Right kidney (tissue), 1 donor: ENCODE results near the gene GABRR1.

ENCODE experiments used
- DNase-seq: peaks from one replicate; pipeline ENCODE4 v3.0.0-alpha.2; 2016

Gene GABRR1

DNA sequence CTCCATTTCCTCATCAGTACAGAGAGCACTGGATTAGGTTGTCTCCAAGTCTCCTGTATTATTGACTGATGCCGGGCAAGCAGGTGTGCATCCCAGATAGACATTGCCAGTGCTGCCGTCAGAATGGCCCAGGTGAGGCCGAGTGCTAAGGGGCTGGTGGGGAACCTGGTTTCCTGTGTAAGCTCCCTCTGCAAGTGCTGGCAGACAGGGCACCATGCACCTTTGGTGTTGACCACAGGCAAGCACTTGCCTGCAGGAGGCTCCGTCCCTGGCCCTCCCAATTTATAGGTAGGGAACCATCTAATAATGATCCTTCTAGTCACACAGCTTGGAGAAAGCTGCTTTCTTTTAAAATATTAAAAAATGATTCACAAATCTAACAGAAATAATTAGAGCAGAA lies 747 bp downstream of the GABRR1 start:
- no peak for DNase-seq

DNA sequence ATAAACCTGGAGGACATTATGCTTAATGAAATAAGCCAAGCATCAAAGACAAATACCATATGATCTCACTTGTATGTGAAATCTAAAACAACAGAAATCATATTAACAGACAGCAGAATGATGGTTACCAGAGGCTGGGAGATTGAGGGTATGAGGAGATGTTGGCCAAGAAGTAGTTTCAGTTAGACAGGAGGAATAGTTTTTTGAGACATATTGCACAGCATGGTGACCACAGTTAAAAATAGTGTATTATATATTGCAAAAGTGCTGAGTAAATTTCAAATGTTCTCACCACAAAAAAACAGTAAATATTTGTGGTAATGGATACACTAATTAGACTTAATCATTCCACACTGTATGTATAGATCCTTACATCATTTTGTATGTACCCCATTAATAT lies 1.8 kb downstream of the GABRR1 start:
- no peak for DNase-seq

DNA sequence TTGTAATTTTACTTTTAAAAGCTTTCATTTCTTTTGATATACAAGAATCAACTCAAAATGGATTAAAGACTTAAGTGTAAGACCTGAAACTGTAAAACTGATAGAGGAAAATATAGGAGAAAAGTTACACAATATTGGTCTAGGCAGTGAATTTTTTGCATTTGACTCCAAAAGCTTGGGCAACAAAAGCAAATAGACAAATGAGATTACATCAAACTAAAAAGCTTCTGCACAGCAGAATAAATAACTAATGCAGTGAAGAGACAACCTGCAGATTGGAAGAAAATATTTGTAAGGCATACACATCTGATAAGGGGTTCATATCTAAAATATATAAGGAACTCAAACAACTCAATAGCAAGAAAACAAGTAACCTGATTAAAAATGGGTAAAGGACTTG lies 3.0 kb downstream of the GABRR1 start:
- DNase-seq, result no peak

GRCh38 chr6:89212472-89212871 lies 4.7 kb downstream of the GABRR1 start:
- DNase-seq, result no peak

- no peak for DNase-seq
These were observed 7.7 kb downstream of the GABRR1 start for GRCh38 chr6:89209457-89209856.

DNA sequence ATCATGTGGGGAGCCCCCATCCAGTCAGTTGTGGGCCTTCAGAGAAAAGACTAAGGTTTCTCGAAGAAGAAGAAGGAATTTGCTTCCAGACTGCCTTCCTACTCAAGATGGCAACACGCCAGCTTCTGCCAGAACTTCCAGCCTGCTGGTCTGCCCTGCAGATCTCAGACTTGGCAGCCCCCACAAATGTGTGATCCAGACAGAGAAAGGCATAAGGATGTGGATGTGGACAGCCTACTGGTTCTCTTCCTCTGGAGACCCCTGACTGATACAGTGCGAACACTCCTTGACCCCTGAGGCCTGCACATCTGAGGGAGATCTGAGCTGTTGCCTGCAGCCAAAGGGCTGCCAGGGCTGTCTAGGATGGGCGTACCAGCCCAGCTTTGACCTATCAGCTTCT lies 8.6 kb downstream of the GABRR1 start:
- DNase-seq, result no peak

DNA sequence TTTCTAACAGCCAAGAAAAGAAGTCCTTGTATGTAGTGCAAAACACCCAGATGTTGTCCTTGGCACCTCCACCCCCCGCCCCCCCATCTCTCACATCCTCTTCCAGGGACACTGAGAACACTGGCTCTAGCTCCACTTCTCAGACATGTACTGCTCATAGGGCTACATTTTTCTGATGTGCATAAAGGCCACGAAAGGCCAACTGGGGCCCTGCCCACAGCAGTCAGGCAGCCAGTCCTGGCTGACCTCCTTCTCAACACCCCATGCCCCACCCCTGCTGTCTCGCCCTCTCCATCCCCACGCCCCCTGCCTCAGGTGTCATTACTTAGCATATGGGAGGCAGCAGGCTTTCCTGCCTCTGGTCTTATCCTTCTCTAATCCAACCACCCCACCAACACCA lies 11.3 kb downstream of the GABRR1 start:
- DNase-seq, result no peak

- no peak for DNase-seq
These were observed 13.1 kb downstream of the GABRR1 start for GRCh38 chr6:89204096-89204495.

DNA sequence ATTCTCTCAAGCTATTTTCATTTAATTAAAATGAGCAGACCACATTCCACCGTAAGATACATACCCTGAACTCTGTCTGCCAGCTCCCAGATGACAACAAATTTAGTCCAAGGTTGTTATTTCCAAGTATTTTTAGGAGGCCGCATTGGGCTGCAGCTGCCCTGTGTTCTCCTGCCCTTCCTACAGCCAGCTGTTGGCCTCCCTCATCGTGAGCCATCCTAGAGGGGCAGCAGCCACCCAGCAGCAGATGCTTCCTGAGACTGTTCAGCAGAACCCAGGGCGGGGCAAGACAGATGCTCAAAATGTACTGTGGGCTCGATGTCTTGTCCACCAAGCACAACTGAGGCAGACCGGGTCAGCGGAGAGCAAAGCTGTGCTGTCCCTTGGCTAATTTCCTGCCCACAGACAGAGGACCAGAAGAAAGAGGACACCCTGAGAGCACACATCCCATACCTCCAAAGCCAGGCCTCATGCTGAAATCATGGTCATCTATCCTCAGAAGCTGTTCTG lies 16.4 kb downstream of the GABRR1 start:
- DNase-seq, result no peak

DNA sequence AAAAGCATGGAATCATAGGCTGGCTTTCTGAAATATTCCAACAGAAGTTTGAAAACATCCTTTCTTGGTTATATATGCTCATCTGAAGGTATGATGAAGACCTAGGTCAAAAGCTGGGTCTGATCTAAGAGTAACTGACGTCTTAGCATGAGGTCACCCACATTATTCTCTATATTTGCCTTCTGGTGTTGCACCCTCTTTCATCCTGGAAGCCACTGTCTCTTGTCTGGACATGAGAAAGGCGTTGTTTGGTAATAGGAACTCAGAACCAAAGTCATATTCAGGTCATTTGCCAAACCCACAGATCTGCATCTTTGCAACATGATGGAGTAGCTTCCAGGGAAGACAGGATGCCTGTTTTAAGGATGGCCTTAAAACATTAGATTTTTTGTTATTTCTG lies 17.6 kb downstream of the GABRR1 start:
- no peak for DNase-seq

- no peak for DNase-seq
These were observed 18.9 kb downstream of the GABRR1 start for GRCh38 chr6:89198235-89198634.

DNA sequence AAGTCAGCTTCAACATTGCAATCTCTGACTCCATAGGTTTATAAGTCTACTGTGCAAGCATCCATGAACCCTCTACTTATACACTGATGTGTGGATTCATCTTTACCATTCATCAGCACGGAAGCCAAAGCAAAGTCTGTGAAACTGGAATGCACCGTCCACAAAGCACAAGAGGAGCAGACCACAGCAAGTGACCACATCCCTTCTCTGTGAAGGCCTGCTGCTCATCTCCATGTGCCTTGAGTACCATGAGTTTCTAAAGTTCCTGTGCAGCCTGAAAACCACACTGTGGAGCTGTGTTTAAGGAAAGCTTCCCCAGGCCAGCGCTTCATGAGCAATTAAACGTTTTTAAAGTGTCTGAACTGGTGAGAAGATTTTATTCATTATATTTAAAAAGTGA lies 20.0 kb downstream of the GABRR1 start:
- no peak for DNase-seq

- DNase-seq, result no peak
These were observed 22.6 kb downstream of the GABRR1 start for GRCh38 chr6:89194559-89194958.

GRCh38 chr6:89190741-89191140 lies 26.4 kb downstream of the GABRR1 start:
- DNase-seq, result no peak

GRCh38 chr6:89187504-89187903 lies 29.7 kb downstream of the GABRR1 start:
- DNase-seq, result no peak

GRCh38 chr6:89186762-89187161 lies 30.4 kb downstream of the GABRR1 start:
- no peak for DNase-seq

- no peak for DNase-seq
These were observed 32.8 kb downstream of the GABRR1 start for GRCh38 chr6:89184344-89184743.

- DNase-seq, result no peak
These were observed 33.9 kb downstream of the GABRR1 start for GRCh38 chr6:89183294-89183693.

DNA sequence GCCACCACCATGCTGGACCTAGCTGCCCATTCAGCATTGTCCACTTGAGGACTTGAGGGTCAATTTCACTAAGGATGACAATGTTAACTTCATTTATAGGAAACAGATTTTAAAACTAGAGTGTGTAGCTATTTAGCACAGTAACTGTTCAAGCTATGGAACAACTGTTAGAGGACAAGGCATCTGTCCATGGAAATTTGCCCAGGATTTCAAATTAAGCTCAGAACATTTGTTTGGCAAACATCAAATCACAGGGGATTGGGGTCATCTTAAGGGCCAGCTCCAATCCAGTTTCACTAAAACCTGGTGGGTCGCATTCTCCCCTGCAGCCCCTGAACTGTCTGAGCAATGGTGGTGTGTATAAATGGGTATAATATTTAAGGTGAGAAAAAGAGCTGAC lies 36.2 kb downstream of the GABRR1 start:
- no peak for DNase-seq

GRCh38 chr6:89180112-89180511 lies 37.0 kb downstream of the GABRR1 start:
- no peak for DNase-seq

GRCh38 chr6:89173634-89174033 lies 43.5 kb downstream of the GABRR1 start:
- no peak for DNase-seq

GRCh38 chr6:89172131-89172530 lies 45.0 kb downstream of the GABRR1 start:
- DNase-seq, result no peak

GRCh38 chr6:89162047-89162371 lies 55.1 kb downstream of the GABRR1 start:
- no peak for DNase-seq

DNA sequence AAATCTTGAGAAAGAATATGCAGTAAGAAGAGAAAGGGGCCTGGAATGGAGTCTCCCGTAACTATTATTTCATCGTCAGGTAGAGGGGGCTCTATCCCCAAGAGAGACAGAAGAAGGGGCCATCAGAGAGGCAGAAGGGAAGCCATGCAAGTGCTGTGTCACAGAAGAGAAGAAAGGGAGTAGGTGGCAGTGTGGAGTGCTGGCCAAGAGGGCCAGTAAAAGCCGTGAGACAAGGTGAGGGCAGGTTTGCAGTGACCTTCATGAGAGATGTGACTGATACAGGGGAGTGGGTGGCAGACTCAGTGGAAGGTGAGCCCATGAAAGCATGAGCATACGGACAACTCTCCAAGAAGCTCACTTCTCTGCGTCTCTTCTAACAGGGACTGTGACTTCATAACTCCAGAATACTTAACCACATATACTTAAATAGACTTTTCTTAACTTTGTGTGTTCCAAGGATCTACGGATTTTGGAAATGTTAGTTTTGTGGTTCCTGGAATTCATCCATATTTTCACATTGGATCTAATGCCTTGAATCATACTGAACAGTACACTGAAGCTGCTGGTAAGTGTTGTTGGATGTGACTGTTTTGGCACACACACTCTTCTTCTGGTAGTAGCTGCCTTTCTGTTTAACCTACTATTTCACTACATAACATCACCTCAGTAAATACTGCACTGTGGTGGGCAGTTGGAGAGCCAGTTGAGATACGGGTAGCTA lies 55.7 kb downstream of the GABRR1 start:
- no peak for DNase-seq
